Neuronal stem cell (in vitro differentiated cells): ENCODE results near the gene INTS13.

Source experiments
- DNase-seq: peaks from one replicate; pipeline ENCODE4 v3.0.0-alpha.2; 2013; ENCODE audit warnings: low spot score
- H2AFZ ChIP-seq: one replicate; pipeline ENCODE4 v1.6.1; 2013; ENCODE audit warnings: mild to moderate bottlenecking, low read length, inconsistent platforms
- H2AK5ac ChIP-seq: 2 replicates; pipeline ENCODE4 v1.6.1; 2013; ENCODE audit warnings: low read depth, mild to moderate bottlenecking, inconsistent platforms, low read length, moderate library complexity, mixed read lengths
- H2BK120ac ChIP-seq: 2 replicates; pipeline ENCODE4 v1.6.1; 2013; ENCODE audit warnings: low read depth, mild to moderate bottlenecking, inconsistent platforms, low read length, moderate library complexity, mixed read lengths
- H2BK12ac ChIP-seq: one replicate; pipeline ENCODE4 v1.6.1; 2013; ENCODE audit warnings: low read length, inconsistent platforms
- H2BK15ac ChIP-seq: 2 replicates; pipeline ENCODE4 v1.6.1; 2013; ENCODE audit warnings: mild to moderate bottlenecking, low read length, inconsistent platforms, mixed read lengths
- H2BK5ac ChIP-seq: one replicate; pipeline ENCODE4 v1.6.1; 2013; ENCODE audit warnings: inconsistent platforms, mild to moderate bottlenecking, low read length, moderate library complexity
- H3K14ac ChIP-seq: one replicate; pipeline ENCODE4 v1.6.1; 2013; ENCODE audit warnings: low read length, inconsistent platforms
- H3K18ac ChIP-seq: 2 replicates; pipeline ENCODE4 v1.6.1; 2013; ENCODE audit warnings: low read length, inconsistent platforms
- H3K23ac ChIP-seq: 2 replicates; pipeline ENCODE4 v1.6.1; 2013; ENCODE audit warnings: low read depth, mild to moderate bottlenecking, mixed read lengths, low read length, inconsistent platforms; ENCODE audit not compliant: poor library complexity
- H3K27ac ChIP-seq: replicated peaks from 3 replicates; pipeline ENCODE4 v1.5.1; 2013; ENCODE audit warnings: low read length, inconsistent platforms
- H3K27me3 ChIP-seq, 3 experiments: 2 replicates each; pipeline ENCODE4 v1.6.1; 2013; ENCODE audit warnings: low read length in 3 of 3, mild to moderate bottlenecking in 2 of 3, inconsistent platforms in 1 of 3, low read depth in 1 of 3, mixed read lengths in 1 of 3, moderate library complexity in 1 of 3; ENCODE audit not compliant: control insufficient read depth in 3 of 3, insufficient read depth in 3 of 3
- H3K36me3 ChIP-seq, 2 donors: replicated peaks in 1 of 2; 2 replicates each; pipeline ENCODE4 v1.6.1; 2013; ENCODE audit warnings: low read length in 2 of 2; ENCODE audit not compliant: control insufficient read depth in 2 of 2, insufficient read depth in 2 of 2
- H3K4ac ChIP-seq: 2 replicates; pipeline ENCODE4 v1.6.1; 2013; ENCODE audit warnings: inconsistent platforms, mild to moderate bottlenecking, low read length, moderate library complexity
- H3K4me1 ChIP-seq, 2 donors: 1 replicate in 1 of 2; 2 replicates in 1 of 2; pipeline ENCODE4 v1.6.1; 2013; ENCODE audit warnings: low read length in 2 of 2, low read depth in 1 of 2; ENCODE audit not compliant: control insufficient read depth in 2 of 2, insufficient read depth in 1 of 2
- H3K4me2 ChIP-seq: one replicate; pipeline ENCODE4 v1.6.1; 2013; ENCODE audit warnings: mild to moderate bottlenecking, low read length, inconsistent platforms; ENCODE audit not compliant: insufficient read depth, poor library complexity, severe bottlenecking
- H3K4me3 ChIP-seq, 2 donors: 2 replicates each; pipeline ENCODE4 v1.5.1; 2013; ENCODE audit warnings: low read length in 2 of 2, mild to moderate bottlenecking in 2 of 2, inconsistent platforms in 1 of 2, moderate library complexity in 1 of 2
- H3K79me1 ChIP-seq: one replicate; pipeline ENCODE4 v1.6.1; 2013; ENCODE audit warnings: low read depth, mild to moderate bottlenecking, inconsistent platforms, low read length, moderate library complexity
- H3K9ac ChIP-seq: one replicate; pipeline ENCODE4 v1.6.1; 2013; ENCODE audit warnings: mild to moderate bottlenecking, low read depth, low read length, inconsistent platforms; ENCODE audit not compliant: poor library complexity
- H3K9me3 ChIP-seq, 2 donors: replicated peaks in 1 of 2; 2 replicates each; pipeline versions ENCODE3 to v1.6.1; 2013; ENCODE audit warnings: low read length in 2 of 2, mild to moderate bottlenecking in 2 of 2, inconsistent platforms in 1 of 2, low read depth in 1 of 2, mixed read lengths in 1 of 2, moderate library complexity in 1 of 2; ENCODE audit not compliant: control insufficient read depth in 2 of 2, insufficient read depth in 1 of 2
- H4K8ac ChIP-seq: one replicate; pipeline ENCODE4 v1.6.1; 2013; ENCODE audit warnings: low read depth, mild to moderate bottlenecking, inconsistent platforms, low read length, moderate library complexity
- H4K91ac ChIP-seq: one replicate; pipeline ENCODE4 v1.6.1; 2013; ENCODE audit warnings: low read length, low read depth, mild to moderate bottlenecking, inconsistent platforms; ENCODE audit not compliant: poor library complexity
- WGBS, 2 donors: extraction: QIAGEN DNeasy Blood & Tissue Kit; methylation state at CpG; one replicate each; pipeline ENCODE4 v1.1.7; 2013; ENCODE audit warnings: missing lambda C conversion rate in 2 of 2, mixed read lengths in 1 of 2; ENCODE audit not compliant: insufficient read length in 2 of 2, insufficient replicate concordance in 1 of 2; ENCODE audit errors: extremely low coverage in 2 of 2; 5-methylcytosine and 5-hydroxymethylcytosine counted together

Gene INTS13

GRCh38 chr12:26954027-26954426 is 16.2 kb upstream of the INTS13 start:
- Histone ChIP-seq H3K23ac (no peak overlapping the region), H2AK5ac (no peak overlapping the region), H2BK12ac (no peak overlapping the region), H4K8ac (no peak overlapping the region), H3K18ac (no peak overlapping the region), H3K27ac (no peak overlapping the region), H3K27me3 (no peaks in the 10 kb centered on the region), H3K4ac (no peak overlapping the region), H2BK5ac (no peak overlapping the region), H3K14ac (no peak overlapping the region), H4K91ac (no peak overlapping the region), H3K4me3 (no peak overlapping the region), H2BK120ac (no peak overlapping the region), H3K36me3 (peaks cover 2 to 34% of the 10 kb centered on the region in 2 donors), H3K4me1 (no peaks in the 10 kb centered on the region), H3K9ac (no peak overlapping the region), H3K4me2 (no peak overlapping the region), H2AFZ (no peak overlapping the region), H3K79me1 (no peaks in the 10 kb centered on the region), H3K9me3 (no peaks in the 10 kb centered on the region), H2BK15ac (no peak overlapping the region)
- no CpG with 5 or more reads among the region's 4 CpGs for WGBS, 2 donors
- no peak for DNase-seq

GRCh38 chr12:26953447-26953846 is 15.7 kb upstream of the INTS13 start:
- H3K36me3 ChIP-seq: peaks cover 2 to 28% of the 10 kb centered on the region in 2 donors
- no peak for DNase-seq
- H2BK120ac ChIP-seq: no peak overlapping the region
- no peak overlapping the region for H3K14ac ChIP-seq
- peaks cover 0 to under 1% of the 10 kb centered on the region in 2 donors for H3K9me3 ChIP-seq
- H4K8ac ChIP-seq: no peak overlapping the region
- H3K23ac ChIP-seq: no peak overlapping the region
- H3K4me3 ChIP-seq: no peak overlapping the region
- H3K27ac ChIP-seq: no peak overlapping the region
- WGBS, 2 donors: no CpG with 5 or more reads among the region's 1 CpG
- H4K91ac ChIP-seq: no peak overlapping the region
- H2BK5ac ChIP-seq: no peak overlapping the region
- H2BK15ac ChIP-seq: no peak overlapping the region
- no peak overlapping the region for H2AK5ac ChIP-seq
- no peaks in the 10 kb centered on the region for H3K79me1 ChIP-seq
- H3K4ac ChIP-seq: no peak overlapping the region
- H3K4me1 ChIP-seq: no peaks in the 10 kb centered on the region
- no peak overlapping the region for H2AFZ ChIP-seq
- no peak overlapping the region for H3K4me2 ChIP-seq
- H3K27me3 ChIP-seq: no peaks in the 10 kb centered on the region
- no peak overlapping the region for H3K18ac ChIP-seq
- H3K9ac ChIP-seq: no peak overlapping the region
- no peak overlapping the region for H2BK12ac ChIP-seq

DNA sequence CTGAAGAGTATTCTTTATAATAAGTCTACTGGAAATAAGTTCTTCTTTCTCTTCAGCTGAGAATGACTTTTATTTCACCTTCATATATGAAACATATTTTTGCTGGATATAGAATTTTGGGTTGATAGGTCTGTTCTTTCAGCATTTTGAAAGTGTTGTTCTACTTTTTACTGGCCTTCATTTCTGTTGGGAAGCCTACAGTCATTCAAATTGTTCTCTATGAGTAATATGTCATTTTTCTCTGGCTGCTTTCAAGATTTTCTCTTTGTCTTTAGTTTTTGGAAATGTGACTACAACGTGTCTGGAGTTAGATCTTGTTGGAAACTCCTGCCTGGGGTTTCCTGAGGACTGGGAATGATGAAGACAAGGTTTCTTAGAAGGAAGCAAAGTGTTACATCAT is 10.5 kb upstream of the INTS13 start:
- H2BK15ac ChIP-seq: no peak overlapping the region
- no peak overlapping the region for H3K18ac ChIP-seq
- H3K4me3 ChIP-seq: no peak overlapping the region
- DNase-seq: no peak
- no peak overlapping the region for H4K8ac ChIP-seq
- H3K9ac ChIP-seq: no peak overlapping the region
- no peak overlapping the region for H3K27ac ChIP-seq
- no peak overlapping the region for H2BK12ac ChIP-seq
- no peaks in the 10 kb centered on the region for H3K4me1 ChIP-seq
- no peak overlapping the region for H3K4me2 ChIP-seq
- no peak overlapping the region for H4K91ac ChIP-seq
- H3K79me1 ChIP-seq: no peaks in the 10 kb centered on the region
- H3K23ac ChIP-seq: no peak overlapping the region
- no peak overlapping the region for H2AFZ ChIP-seq
- no peak overlapping the region for H2BK120ac ChIP-seq
- no peak overlapping the region for H3K4ac ChIP-seq
- no peak overlapping the region for H3K14ac ChIP-seq
- no peaks in the 10 kb centered on the region for H3K36me3 ChIP-seq
- no peak overlapping the region for H2BK5ac ChIP-seq
- no peak overlapping the region for H2AK5ac ChIP-seq
- no CpG with 5 or more reads among the region's 1 CpG for WGBS, 2 donors
- H3K9me3 ChIP-seq: peaks cover 0 to 15% of the 10 kb centered on the region in 2 donors
- H3K27me3 ChIP-seq: no peaks in the 10 kb centered on the region

DNA sequence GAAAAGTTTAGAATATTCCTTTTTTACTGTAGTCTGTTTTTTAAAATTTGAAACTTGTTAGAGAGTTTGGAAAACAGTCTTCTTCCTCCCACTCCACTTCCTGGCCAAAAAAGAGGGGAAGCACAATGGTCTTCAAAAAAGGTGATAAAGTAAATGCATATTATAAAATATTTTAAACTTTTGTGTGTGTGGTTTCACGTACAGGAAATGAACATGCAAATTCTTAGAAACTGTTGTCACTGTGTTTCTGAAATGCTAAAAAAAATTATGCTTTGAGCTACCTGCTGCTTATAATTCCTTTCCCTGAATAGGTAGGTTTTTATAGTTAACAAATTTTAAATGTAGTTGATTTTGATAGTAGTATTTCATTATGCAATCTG is 3.4 kb upstream of the INTS13 start:
- Histone ChIP-seq H3K4ac (no peak overlapping the region), H3K23ac (no peak overlapping the region), H2BK5ac (no peak overlapping the region), H2BK120ac (no peak overlapping the region), H2BK15ac (no peak overlapping the region), H3K27ac (no peak overlapping the region), H3K4me3 (no peak overlapping the region), H3K4me1 (peaks cover 0 to 11% of the 10 kb centered on the region in 2 donors), H4K91ac (no peak overlapping the region), H3K9ac (no peak overlapping the region), H2BK12ac (no peak overlapping the region), H3K79me1 (no peaks in the 10 kb centered on the region), H2AFZ (no peak overlapping the region), H3K14ac (no peak overlapping the region), H3K27me3 (no peaks in the 10 kb centered on the region), H2AK5ac (no peak overlapping the region), H3K4me2 (no peak overlapping the region), H4K8ac (no peak overlapping the region), H3K18ac (no peak overlapping the region), H3K9me3 (peaks cover 0 to 7% of the 10 kb centered on the region in 2 donors), H3K36me3 (no peaks in the 10 kb centered on the region)
- no peak for DNase-seq
- WGBS, 2 donors: no CpG with 5 or more reads among the region's 1 CpG
